IPS-15b (cell line): ENCODE measurements around the gene ZBTB5.
"Not testable (repeated sequence)": the region's sequence is repeated elsewhere in the genome, so short reads cannot be mapped to it uniquely, and the experiment has no call there.

Source experiments
- H3K27me3 ChIP-seq: one replicate; pipeline ENCODE4 v1.6.1; 2013; ENCODE audit warnings: low read length; ENCODE audit not compliant: control insufficient read depth, insufficient read depth
- H3K36me3 ChIP-seq: one replicate; pipeline ENCODE4 v1.6.1; 2013; ENCODE audit warnings: low read length; ENCODE audit not compliant: control insufficient read depth, insufficient read depth
- H3K4me1 ChIP-seq: one replicate; pipeline ENCODE4 v1.6.1; 2013; ENCODE audit warnings: mild to moderate bottlenecking, low read length; ENCODE audit not compliant: control insufficient read depth, insufficient read depth
- H3K4me3 ChIP-seq: one replicate; pipeline ENCODE4 v1.5.1; 2013; ENCODE audit warnings: low read depth, low read length
- H3K9ac ChIP-seq: one replicate; pipeline ENCODE4 v1.6.1; 2013; ENCODE audit warnings: low read depth, mild to moderate bottlenecking, low read length
- H3K9me3 ChIP-seq: one replicate; pipeline ENCODE4 v1.6.1; 2013; ENCODE audit warnings: mild to moderate bottlenecking, low read length; ENCODE audit not compliant: control insufficient read depth, insufficient read depth

The ZBTB5 gene

DNA sequence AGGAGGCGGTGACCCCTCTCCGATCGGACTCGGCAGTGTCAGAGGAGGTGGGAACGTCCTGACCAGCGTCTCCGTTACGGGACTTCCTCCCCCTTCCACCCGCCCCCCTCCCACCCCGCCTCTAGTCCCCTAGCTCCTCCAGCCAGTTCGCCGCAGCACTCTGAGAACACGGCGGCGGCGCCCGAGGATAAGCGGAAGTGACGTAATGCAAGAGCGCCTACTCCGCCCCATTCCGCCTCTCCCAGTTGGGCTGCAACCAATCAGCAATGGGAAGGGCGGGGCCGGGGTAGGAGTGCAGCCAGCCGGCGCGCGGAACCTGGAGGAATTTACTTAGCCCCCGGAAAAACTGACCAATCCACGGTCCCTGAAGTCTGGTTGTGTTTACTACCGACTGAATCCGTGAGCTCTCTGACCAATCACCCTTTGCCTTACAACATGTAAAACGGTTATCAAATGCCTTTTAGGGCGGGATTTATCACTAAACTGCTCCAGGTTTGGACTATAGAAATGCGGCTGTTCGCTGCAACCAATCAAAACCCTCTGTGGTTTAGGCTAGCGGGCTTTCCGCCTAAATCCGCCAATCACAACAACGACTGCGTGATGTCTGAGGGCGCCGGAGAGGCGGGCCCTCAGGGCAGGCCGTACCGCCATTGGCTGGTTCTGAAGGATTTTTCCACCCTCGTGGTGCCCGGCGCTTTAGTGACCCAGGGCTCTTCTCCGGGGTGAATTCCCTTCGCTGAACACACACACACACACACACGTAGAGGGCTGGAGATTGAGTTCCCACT lies at the start of gene ZBTB5:
ZBTB5 (minus strand) TSS at position 202 of the 788 bp plus-strand sequence. CDS start 22,899 bp downstream, outside the sequence.
- no peaks in the 10 kb centered on the region for H3K27me3 ChIP-seq
- peak within 1 kb of the TSS; percentile 97 for H3K4me3 ChIP-seq
- peak within 1 kb of the TSS; percentile 98 for H3K9ac ChIP-seq
- H3K4me1 ChIP-seq = no peaks in the 10 kb centered on the region
- H3K9me3 ChIP-seq = no peaks in the 10 kb centered on the region
- H3K36me3 ChIP-seq = no peaks in the 10 kb centered on the region

GRCh38 chr9:37514999-37515398 lies 49.7 kb upstream of the ZBTB5 start:
- H3K4me1 ChIP-seq = no peaks in the 10 kb centered on the region
- no peaks in the 10 kb centered on the region for H3K9me3 ChIP-seq
- H3K36me3 ChIP-seq = no peaks in the 10 kb centered on the region
- H3K27me3 ChIP-seq = no peaks in the 10 kb centered on the region
- H3K9ac ChIP-seq = no peak overlapping the region
- H3K4me3 ChIP-seq = no peak overlapping the region

GRCh38 chr9:37514415-37514814 lies 49.2 kb upstream of the ZBTB5 start:
- H3K9me3 ChIP-seq, H3K4me3 ChIP-seq, H3K36me3 ChIP-seq, H3K9ac ChIP-seq, H3K4me1 ChIP-seq, H3K27me3 ChIP-seq: not testable (repeated sequence)

DNA sequence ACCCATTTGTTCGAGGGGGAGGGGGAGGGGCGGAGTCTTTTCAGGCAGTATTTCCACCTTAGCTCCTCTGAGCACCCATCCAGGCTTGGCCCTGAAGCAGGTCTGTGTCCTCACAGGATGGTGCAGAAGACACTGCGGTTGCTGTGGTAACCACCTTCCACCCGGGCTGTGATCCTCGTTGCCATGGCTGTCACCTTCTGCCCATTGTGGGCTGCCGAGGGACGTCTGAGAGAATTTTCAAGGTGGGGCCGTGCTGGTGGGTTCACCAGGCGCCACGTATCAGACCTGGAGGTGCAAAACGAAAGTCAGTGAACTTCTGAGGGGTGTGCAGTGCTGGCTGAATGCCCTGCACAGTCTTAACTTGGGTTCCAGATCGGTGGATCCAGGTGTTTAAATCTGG lies 47.2 kb upstream of the ZBTB5 start:
- Histone ChIP-seq H3K4me3 (no peak overlapping the region), H3K27me3 (no peaks in the 10 kb centered on the region), H3K4me1 (no peaks in the 10 kb centered on the region), H3K9ac (no peak overlapping the region), H3K36me3 (peaks cover 11% of the 10 kb centered on the region), H3K9me3 (no peaks in the 10 kb centered on the region)

DNA sequence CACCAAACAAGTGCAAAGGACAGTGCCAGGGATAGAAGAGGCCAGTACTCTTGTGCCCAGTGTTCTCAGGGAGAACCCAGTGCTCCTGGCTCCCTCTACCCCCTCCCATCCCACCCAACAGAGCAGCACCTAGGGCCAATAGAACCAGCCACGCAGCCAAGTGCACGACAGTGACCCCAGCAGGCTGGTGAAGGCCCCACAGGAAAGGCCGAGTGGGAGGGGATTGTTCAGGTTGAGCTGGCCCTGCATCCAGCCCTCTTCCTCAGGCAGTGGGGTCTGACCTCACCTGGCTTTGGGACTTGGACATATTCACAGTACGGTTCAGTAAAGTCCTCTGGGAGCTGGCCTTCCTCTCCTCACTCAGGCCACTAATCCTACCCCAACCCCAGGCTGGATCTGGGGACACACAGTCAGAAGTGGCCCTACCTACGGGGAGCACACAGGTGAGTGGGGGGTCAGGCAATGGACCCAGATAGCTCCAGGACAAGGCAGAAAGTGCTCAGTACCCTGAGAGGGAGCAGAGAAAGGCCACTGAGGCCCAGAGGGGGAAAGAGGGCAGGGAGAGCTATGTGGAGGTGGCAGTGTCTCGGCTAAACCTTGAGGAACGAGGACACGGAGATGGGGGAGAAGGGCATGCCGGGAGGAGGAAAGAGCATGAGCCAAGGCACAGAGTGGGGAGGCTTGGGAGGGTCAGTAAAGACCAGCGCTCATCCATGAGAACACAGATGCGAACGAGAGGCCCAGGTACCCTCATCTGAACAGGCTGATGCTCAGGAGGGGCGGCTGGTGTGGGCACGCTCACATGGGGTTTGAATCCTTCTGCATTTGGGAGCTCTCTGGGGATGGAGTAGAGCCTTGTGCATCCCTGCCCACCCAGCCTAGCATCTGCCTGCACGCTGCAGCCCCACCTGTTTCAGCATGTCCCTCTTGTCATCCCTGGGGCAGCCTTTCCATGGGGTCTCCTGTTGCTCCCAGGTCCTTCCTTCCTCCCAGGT lies 46.1 kb upstream of the ZBTB5 start:
- no peaks in the 10 kb centered on the region for H3K4me1 ChIP-seq
- no peak overlapping the region for H3K9ac ChIP-seq
- no peaks in the 10 kb centered on the region for H3K9me3 ChIP-seq
- no peak overlapping the region for H3K4me3 ChIP-seq
- H3K36me3 ChIP-seq = peaks cover 13% of the 10 kb centered on the region
- no peaks in the 10 kb centered on the region for H3K27me3 ChIP-seq

- H3K9ac ChIP-seq, H3K9me3 ChIP-seq, H3K4me1 ChIP-seq, H3K4me3 ChIP-seq, H3K27me3 ChIP-seq: not testable (repeated sequence)
- peaks cover 13% of the 10 kb centered on the region for H3K36me3 ChIP-seq
These were observed 44.8 kb upstream of the ZBTB5 start for GRCh38 chr9:37510053-37510452.

- H3K4me1 ChIP-seq = no peaks in the 10 kb centered on the region
- peaks cover 13% of the 10 kb centered on the region for H3K36me3 ChIP-seq
- H3K9me3 ChIP-seq = no peaks in the 10 kb centered on the region
- H3K4me3 ChIP-seq = no peak overlapping the region
- H3K27me3 ChIP-seq = no peaks in the 10 kb centered on the region
- peak overlapping the region; percentile 24 for H3K9ac ChIP-seq
These were observed 44.3 kb upstream of the ZBTB5 start for GRCh38 chr9:37509536-37509935.

DNA sequence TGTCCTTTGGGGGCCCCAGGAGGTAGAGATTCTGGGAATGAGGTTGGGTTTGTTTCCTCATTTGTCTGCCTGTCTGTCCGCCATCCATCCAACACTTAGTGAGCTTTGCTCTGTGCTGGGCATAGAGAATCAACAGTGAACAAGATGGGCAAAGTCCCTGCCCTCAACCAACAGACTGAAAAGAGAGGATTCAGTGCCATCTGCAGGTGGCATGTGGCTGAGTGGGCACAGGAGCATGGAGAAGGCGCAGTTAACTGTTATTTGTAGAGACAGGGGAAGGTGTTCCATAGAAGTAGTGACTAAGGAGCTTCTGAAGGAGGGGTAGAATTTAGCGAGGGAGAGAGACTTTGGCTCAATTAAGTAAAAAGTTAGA lies 43.6 kb upstream of the ZBTB5 start:
- H3K27me3 ChIP-seq = no peaks in the 10 kb centered on the region
- H3K36me3 ChIP-seq = peaks cover 13% of the 10 kb centered on the region
- H3K9ac ChIP-seq = no peak overlapping the region
- no peaks in the 10 kb centered on the region for H3K4me1 ChIP-seq
- no peaks in the 10 kb centered on the region for H3K9me3 ChIP-seq
- H3K4me3 ChIP-seq = no peak overlapping the region

DNA sequence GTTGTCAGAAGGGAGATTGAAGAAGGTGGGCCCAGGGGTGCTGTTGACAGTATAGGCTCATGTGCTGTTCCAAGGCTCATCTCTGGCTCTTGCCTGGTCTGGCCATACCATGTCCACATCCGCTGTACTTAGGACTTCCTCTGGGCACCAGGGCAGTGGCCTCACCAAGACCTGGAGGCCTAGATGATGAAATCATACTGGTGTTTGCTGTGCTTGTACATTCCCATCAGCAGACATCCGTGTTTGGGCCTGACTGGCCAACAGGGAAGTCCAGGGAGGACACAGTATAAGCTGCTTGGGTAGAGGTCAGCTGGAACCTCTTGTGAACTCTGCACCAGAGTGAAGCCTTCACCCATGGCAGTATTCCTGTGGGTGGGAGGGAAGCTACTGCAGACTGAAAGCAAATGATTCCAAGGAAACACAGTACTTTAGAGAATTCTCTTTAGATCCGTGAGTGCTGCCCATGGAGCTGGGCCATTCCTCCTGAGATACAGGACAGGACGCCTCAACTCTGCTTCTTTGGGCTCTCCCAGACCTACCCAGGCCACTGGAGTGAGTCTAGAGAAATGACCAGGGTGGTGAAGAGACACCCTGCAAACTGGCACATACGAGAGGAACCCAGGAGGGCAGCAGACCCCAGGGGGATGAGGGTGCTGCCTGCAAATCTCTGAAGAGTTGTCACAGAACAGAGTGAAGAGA lies 43.0 kb upstream of the ZBTB5 start:
- H3K36me3 ChIP-seq = peaks cover 16% of the 10 kb centered on the region
- no peaks in the 10 kb centered on the region for H3K27me3 ChIP-seq
- H3K9ac ChIP-seq = no peak overlapping the region
- no peaks in the 10 kb centered on the region for H3K4me1 ChIP-seq
- H3K4me3 ChIP-seq = no peak overlapping the region
- H3K9me3 ChIP-seq = no peaks in the 10 kb centered on the region

- Histone ChIP-seq H3K4me1 (no peaks in the 10 kb centered on the region), H3K9ac (no peak overlapping the region), H3K4me3 (no peak overlapping the region), H3K36me3 (peaks cover 20% of the 10 kb centered on the region), H3K27me3 (no peaks in the 10 kb centered on the region), H3K9me3 (no peaks in the 10 kb centered on the region)
These were observed 42.4 kb upstream of the ZBTB5 start for GRCh38 chr9:37507566-37508134.

DNA sequence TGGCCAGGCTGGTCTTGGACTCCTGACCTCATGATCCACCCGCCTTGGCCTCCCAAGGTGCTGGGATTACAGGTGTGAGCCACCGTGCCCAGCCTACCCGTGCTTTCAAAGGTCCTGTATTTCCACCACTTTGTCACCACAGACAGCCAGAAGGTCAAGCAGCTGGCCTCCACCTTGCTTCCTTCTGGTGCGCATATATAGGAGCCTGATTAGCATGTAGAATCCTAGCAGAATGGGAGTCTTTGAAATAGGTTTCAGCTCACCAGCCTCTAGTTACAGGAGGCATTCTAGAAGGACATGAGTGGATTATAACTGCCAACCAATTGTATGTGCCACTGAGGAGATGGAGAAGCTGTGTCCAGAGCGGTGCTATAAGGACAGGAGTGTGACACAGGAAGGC lies 39.4 kb upstream of the ZBTB5 start:
- Histone ChIP-seq H3K4me3 (no peak overlapping the region), H3K27me3 (no peaks in the 10 kb centered on the region), H3K9me3 (no peaks in the 10 kb centered on the region), H3K36me3 (peaks cover 40% of the 10 kb centered on the region), H3K9ac (no peak overlapping the region), H3K4me1 (no peaks in the 10 kb centered on the region)
